HEK293 (cell line): Measurements from ENCODE around the gene DOK4.

Experiments used
- CTCF ChIA-PET: fragments of 350-600 bp; formaldehyde crosslinking; extraction: SDS; loops from one replicate; lab custom pipeline; 2021; ENCODE audit warnings: antibody characterized with exemption; lab: Yijun Ruan, JAX
- POLR2A ChIA-PET: fragments of 300-600 bp; formaldehyde crosslinking; extraction: SDS; loops from one replicate; lab custom pipeline; 2020; ENCODE audit warnings: antibody characterized with exemption, inconsistent platforms; lab: Yijun Ruan, JAX
- H3K27ac ChIP-seq: fragments of 200-500 bp; sonication (Bioruptor generic); 2 replicates; pipeline ENCODE4 v1.5.1; 2014; ENCODE audit warnings: low read depth, low read length, control low read depth, inconsistent platforms; ENCODE audit errors: extremely low read depth
- H3K36me3 ChIP-seq, 2 experiments: fragments of 200-500 bp in 1 of 2; sonication (Bioruptor generic) in 1 of 2; 1 replicate in 1 of 2; 2 replicates in 1 of 2; pipeline ENCODE4 v1.5.1; 2014 to 2017; ENCODE audit warnings: inconsistent platforms in 2 of 2, low read length in 2 of 2; ENCODE audit not compliant: control insufficient read depth in 2 of 2, insufficient read depth in 1 of 2
- H3K4me1 ChIP-seq: fragments of 200-500 bp; sonication (Bioruptor generic); 2 replicates; pipeline ENCODE4 v1.5.1; 2014; ENCODE audit warnings: mild to moderate bottlenecking, low read length, inconsistent platforms; ENCODE audit not compliant: control insufficient read depth, insufficient read depth
- H3K4me3 ChIP-seq: 2 replicates; pipeline ENCODE4 v1.5.1; 2011; ENCODE audit warnings: low read depth, mild to moderate bottlenecking, control low read depth, low read length, moderate library complexity
- H3K9me3 ChIP-seq: fragments of 200-500 bp; sonication (Bioruptor generic); 2 replicates; pipeline ENCODE4 v1.5.1; 2014; ENCODE audit warnings: low read depth, low read length, inconsistent platforms; ENCODE audit not compliant: control insufficient read depth, insufficient read depth
- EGR2 ChIP-seq: fragments of 450-650 bp; formaldehyde crosslinking; IDR thresholded peaks from 2 replicates; pipeline ENCODE4 v1.5.1; 2016; ENCODE audit warnings: low read depth, missing biosample characterization, missing genetic modification characterization
- IKZF3 ChIP-seq: fragments of 450-650 bp; IDR thresholded peaks from 2 replicates; pipeline ENCODE4 v1.5.0; 2018; ENCODE audit warnings: missing biosample characterization, mild to moderate bottlenecking, missing genetic modification characterization, moderate library complexity
- MYNN ChIP-seq: fragments of 450-650 bp; formaldehyde crosslinking; IDR thresholded peaks from 2 replicates; pipeline ENCODE4 v1.5.1; 2016; ENCODE audit warnings: missing biosample characterization, missing genetic modification characterization, borderline replicate concordance
- PRDM10 ChIP-seq: fragments of 450-650 bp; formaldehyde crosslinking; IDR thresholded peaks from 2 replicates; pipeline ENCODE4 v1.5.1; 2016; ENCODE audit warnings: missing biosample characterization, missing genetic modification characterization
- RBAK ChIP-seq: fragments of 450-650 bp; formaldehyde crosslinking; IDR thresholded peaks from 2 replicates; pipeline ENCODE4 v1.5.1; 2016; ENCODE audit warnings: missing biosample characterization, missing genetic modification characterization
- ZFP69B ChIP-seq: fragments of 450-650 bp; formaldehyde crosslinking; IDR thresholded peaks from 2 replicates; pipeline ENCODE4 v1.5.1; 2016; ENCODE audit warnings: missing biosample characterization, missing genetic modification characterization
- ZIC2 ChIP-seq: fragments of 450-650 bp; formaldehyde crosslinking; IDR thresholded peaks from 2 replicates; pipeline ENCODE4 v1.5.1; 2016; ENCODE audit warnings: missing biosample characterization, missing genetic modification characterization
- ZNF132 ChIP-seq: fragments of 450-650 bp; formaldehyde crosslinking; IDR thresholded peaks from 2 replicates; pipeline ENCODE4 v1.5.1; 2017; ENCODE audit warnings: missing biosample characterization, missing genetic modification characterization, borderline replicate concordance
- ZNF18 ChIP-seq: fragments of 450-650 bp; formaldehyde crosslinking; IDR thresholded peaks from 2 replicates; pipeline ENCODE4 v1.5.1; 2016; ENCODE audit warnings: missing biosample characterization, missing genetic modification characterization
- ZNF184 ChIP-seq: fragments of 450-650 bp; IDR thresholded peaks from 2 replicates; pipeline ENCODE4 v1.5.1; 2018; ENCODE audit warnings: missing biosample characterization, mild to moderate bottlenecking, missing genetic modification characterization
- ZNF214 ChIP-seq: fragments of 450-650 bp; formaldehyde crosslinking; IDR thresholded peaks from 2 replicates; pipeline ENCODE4 v1.5.1; 2017; ENCODE audit warnings: missing biosample characterization, mild to moderate bottlenecking, missing genetic modification characterization, borderline replicate concordance
- ZNF274 ChIP-seq, 2 experiments: fragments of 200-500 bp in 1 of 2; fragments of 450-650 bp in 1 of 2; sonication (Bioruptor generic) in 1 of 2; formaldehyde crosslinking in 1 of 2; IDR thresholded peaks; 2 replicates each; pipeline versions ENCODE4 v1.5.1 to v1.6.1; 2014 to 2016; ENCODE audit warnings: borderline replicate concordance in 1 of 2, inconsistent platforms in 1 of 2, low read length in 1 of 2, missing biosample characterization in 1 of 2, missing genetic modification characterization in 1 of 2
- ZNF416 ChIP-seq: fragments of 450-650 bp; formaldehyde crosslinking; IDR thresholded peaks from 2 replicates; pipeline ENCODE4 v1.5.1; 2016; ENCODE audit warnings: missing biosample characterization, missing genetic modification characterization
- ZNF501 ChIP-seq: fragments of 450-650 bp; formaldehyde crosslinking; IDR thresholded peaks from 2 replicates; pipeline ENCODE4 v1.5.1; 2016; ENCODE audit warnings: missing biosample characterization, missing genetic modification characterization
- ZNF544 ChIP-seq: fragments of 450-650 bp; formaldehyde crosslinking; IDR thresholded peaks from 2 replicates; pipeline ENCODE4 v1.5.0; 2017; ENCODE audit warnings: missing biosample characterization, missing genetic modification characterization
- ZNF571 ChIP-seq: fragments of 450-650 bp; formaldehyde crosslinking; IDR thresholded peaks from 2 replicates; pipeline ENCODE4 v1.5.0; 2017; ENCODE audit warnings: missing biosample characterization, missing genetic modification characterization
- ZNF585B ChIP-seq: fragments of 450-650 bp; formaldehyde crosslinking; IDR thresholded peaks from 2 replicates; pipeline ENCODE4 v1.5.1; 2016; ENCODE audit warnings: missing biosample characterization, missing genetic modification characterization
- ZNF596 ChIP-seq: fragments of 450-650 bp; IDR thresholded peaks from 2 replicates; pipeline ENCODE4 v1.5.0; 2018; ENCODE audit warnings: missing biosample characterization, mild to moderate bottlenecking, missing genetic modification characterization, moderate library complexity
- ZNF768 ChIP-seq: fragments of 450-650 bp; formaldehyde crosslinking; IDR thresholded peaks from 2 replicates; pipeline ENCODE4 v1.5.1; 2018; ENCODE audit warnings: missing biosample characterization, mild to moderate bottlenecking, missing genetic modification characterization
- ZNF792 ChIP-seq: fragments of 450-650 bp; formaldehyde crosslinking; IDR thresholded peaks from 2 replicates; pipeline ENCODE4 v1.5.1; 2016; ENCODE audit warnings: missing biosample characterization, missing genetic modification characterization
- ZNF837 ChIP-seq: fragments of 450-650 bp; formaldehyde crosslinking; IDR thresholded peaks from 2 replicates; pipeline ENCODE4 v1.5.1; 2016; ENCODE audit warnings: missing biosample characterization, missing genetic modification characterization
- TF ChIP-seq, protein P1 (sequence below): fragments of 450-650 bp; IDR thresholded peaks from 2 replicates; pipeline ENCODE4 v1.5.1; 2018; ENCODE audit warnings: missing biosample characterization, missing genetic modification characterization

Gene DOK4

GRCh38 chr16:57462978-57463362, 23.3 kb downstream of the DOK4 start (continued):
- TF ChIP-seq PRDM10 (tag by site-specific recombination) (no peak), ZNF214 (tag by site-specific recombination) (no peak), EGR2 (peak; percentile 65), ZNF768 (tag by site-specific recombination) (no peak)
- TF ChIP-seq, all 188 proteins: peak for 3

- H3K4me1 ChIP-seq, result no peaks in the 10 kb centered on the region; the same call in 1 of the 2 replicates
- H3K27ac ChIP-seq, result peak within 1 kb of the TSS; percentile 45
- no peaks in the 10 kb centered on the region for H3K9me3 ChIP-seq
- H3K4me3 ChIP-seq, result peak within 1 kb of the TSS; percentile 83
- ChIA-PET POLR2A (interaction anchor here (0.5 to 3.7 kb wide), 19 partner anchors 10 to 276 kb away, joined by 3 to 40 read pairs (median 3); partner anchors contain the start of genes CIAPIN1, COQ9, PSME3IP1 and RSPRY1), CTCF (interaction anchor here (0.5 to 2.9 kb wide), 23 partner anchors 11 to 1135 kb away, joined by 3 to 24 read pairs (median 4); partner anchors contain the start of genes COQ9 and DOK4)
- H3K36me3 ChIP-seq, result peaks cover 22 to 87% of the 10 kb centered on the region in 2 experiments
- TF ChIP-seq ZNF184 (tag by site-specific recombination), result no peak
- TF ChIP-seq ZNF792, result no peak
- TF ChIP-seq ZNF544 (tag by site-specific recombination), result no peak
- TF ChIP-seq ZNF132 (tag by site-specific recombination), result no peak
- TF ChIP-seq ZNF416 (tag by site-specific recombination), result no peak
- no peak for TF ChIP-seq ZNF837
- no peak for TF ChIP-seq ZNF585B
- no peak for TF ChIP-seq ZNF501 (tag by site-specific recombination)
- 0 out of 2 replicates have a peak, but pooled peaks have one; percentile 11 for TF ChIP-seq PRDM10 (tag by site-specific recombination)
- no peak for TF ChIP-seq EGR2
- TF ChIP-seq ZNF274 (IDR thresholded peaks at IDR 0.05; ENCODE audit: low read length), result no peak
- TF ChIP-seq ZNF274 (tag by site-specific recombination; IDR thresholded peaks at IDR 0.05; ENCODE audit: borderline replicate concordance), result no peak
- no peak for TF ChIP-seq ZNF596 (tag by site-specific recombination)
- TF ChIP-seq IKZF3 (tag by site-specific recombination), result no peak
- TF ChIP-seq ZFP69B (tag by site-specific recombination), result no peak
- TF ChIP-seq ZNF18 (tag by site-specific recombination), result no peak
- TF ChIP-seq, protein P1, sequence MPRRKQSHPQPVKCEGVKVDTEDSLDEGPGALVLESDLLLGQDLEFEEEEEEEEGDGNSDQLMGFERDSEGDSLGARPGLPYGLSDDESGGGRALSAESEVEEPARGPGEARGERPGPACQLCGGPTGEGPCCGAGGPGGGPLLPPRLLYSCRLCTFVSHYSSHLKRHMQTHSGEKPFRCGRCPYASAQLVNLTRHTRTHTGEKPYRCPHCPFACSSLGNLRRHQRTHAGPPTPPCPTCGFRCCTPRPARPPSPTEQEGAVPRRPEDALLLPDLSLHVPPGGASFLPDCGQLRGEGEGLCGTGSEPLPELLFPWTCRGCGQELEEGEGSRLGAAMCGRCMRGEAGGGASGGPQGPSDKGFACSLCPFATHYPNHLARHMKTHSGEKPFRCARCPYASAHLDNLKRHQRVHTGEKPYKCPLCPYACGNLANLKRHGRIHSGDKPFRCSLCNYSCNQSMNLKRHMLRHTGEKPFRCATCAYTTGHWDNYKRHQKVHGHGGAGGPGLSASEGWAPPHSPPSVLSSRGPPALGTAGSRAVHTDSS, result no peak
- no peak for TF ChIP-seq MYNN (tag by site-specific recombination)
- no peak for TF ChIP-seq ZIC2 (tag by site-specific recombination)
- no peak for TF ChIP-seq ZNF571 (tag by site-specific recombination)
- no peak for TF ChIP-seq RBAK (tag by site-specific recombination)
Observed at GRCh38 chr16:57462209-57462977, 23.9 kb downstream of the DOK4 start, which contains the start of gene POLR2C. Gene POLR2C, plus strand, starts transcription at chr16:57462679. Its CDS starts 46 bp downstream, at chr16:57462725.
